Loucy (cell line): ENCODE data around the gene GRID2.

Source experiments
- H2AFZ ChIP-seq: fragments of 200-600 bp; sonication (generic); 2 replicates; pipeline ENCODE4 v1.6.0; 2016; ENCODE audit warnings: antibody characterized with exemption, mild to moderate bottlenecking, low read length, moderate library complexity
- H3F3A ChIP-seq: fragments of 200-600 bp; 2 replicates; pipeline ENCODE4 v1.6.0; 2016; ENCODE audit warnings: antibody characterized with exemption, low read depth, mild to moderate bottlenecking
- H3K27me3 ChIP-seq: fragments of 200-600 bp; sonication (generic); 2 replicates; pipeline ENCODE4 v1.6.1; 2014; ENCODE audit warnings: low read length, mild to moderate bottlenecking; ENCODE audit not compliant: insufficient read depth, poor library complexity, severe bottlenecking
- H3K36me3 ChIP-seq: fragments of 200-600 bp; sonication (generic); 2 replicates; pipeline ENCODE4 v1.6.1; 2016; ENCODE audit warnings: low read length; ENCODE audit not compliant: insufficient read depth
- H3K4me1 ChIP-seq: fragments of 200-600 bp; sonication (generic); 2 replicates; pipeline ENCODE4 v1.5.1; 2014; ENCODE audit warnings: low read length, mild to moderate bottlenecking; ENCODE audit not compliant: insufficient read depth, poor library complexity, severe bottlenecking
- H3K4me2 ChIP-seq: fragments of 200-600 bp; sonication (generic); 2 replicates; pipeline ENCODE4 v1.6.0; 2014; ENCODE audit warnings: antibody characterized with exemption, low read length, low read depth, mild to moderate bottlenecking; ENCODE audit not compliant: poor library complexity, severe bottlenecking
- H3K4me3 ChIP-seq: fragments of 200-600 bp; sonication (generic); 2 replicates; pipeline ENCODE4 v1.5.1; 2014; ENCODE audit warnings: low read length, mild to moderate bottlenecking, mixed read lengths; ENCODE audit not compliant: poor library complexity, severe bottlenecking
- H3K79me2 ChIP-seq: fragments of 200-600 bp; sonication (generic); 2 replicates; pipeline ENCODE4 v1.6.1; 2014; ENCODE audit warnings: low read length; ENCODE audit not compliant: insufficient read depth
- H3K9ac ChIP-seq: fragments of 200-600 bp; sonication (generic); 2 replicates; pipeline ENCODE4 v1.6.0; 2014; ENCODE audit warnings: mild to moderate bottlenecking, low read depth, low read length, moderate library complexity; ENCODE audit not compliant: poor library complexity, severe bottlenecking
- H3K9me2 ChIP-seq: fragments of 200-600 bp; sonication (generic); replicated peaks from 2 replicates; pipeline ENCODE4 v1.6.1; 2016; ENCODE audit warnings: low read depth, low read length, mixed read lengths
- H3K9me3 ChIP-seq: fragments of 200-600 bp; sonication (generic); 2 replicates; pipeline ENCODE4 v1.6.1; 2014; ENCODE audit warnings: mild to moderate bottlenecking, antibody characterized with exemption, low read length, low read depth; ENCODE audit not compliant: insufficient read depth
- H4K20me1 ChIP-seq: fragments of 200-600 bp; sonication (generic); 2 replicates; pipeline ENCODE4 v1.6.0; 2014; ENCODE audit warnings: antibody characterized with exemption, low read length, mild to moderate bottlenecking; ENCODE audit not compliant: insufficient read depth, poor library complexity, severe bottlenecking
- CTCF ChIP-seq: fragments of 200-600 bp; sonication (generic); conservative IDR thresholded peaks from 2 replicates; pipeline ENCODE4 v1.5.1; 2014; ENCODE audit warnings: mild to moderate bottlenecking, antibody characterized with exemption, low read length
- EZH2phosphoT487 ChIP-seq: fragments of 200-600 bp; IDR thresholded peaks from 2 replicates; pipeline ENCODE4 v1.6.1; 2018; ENCODE audit warnings: antibody characterized with exemption, mild to moderate bottlenecking, moderate library complexity, borderline replicate concordance

Gene GRID2

DNA sequence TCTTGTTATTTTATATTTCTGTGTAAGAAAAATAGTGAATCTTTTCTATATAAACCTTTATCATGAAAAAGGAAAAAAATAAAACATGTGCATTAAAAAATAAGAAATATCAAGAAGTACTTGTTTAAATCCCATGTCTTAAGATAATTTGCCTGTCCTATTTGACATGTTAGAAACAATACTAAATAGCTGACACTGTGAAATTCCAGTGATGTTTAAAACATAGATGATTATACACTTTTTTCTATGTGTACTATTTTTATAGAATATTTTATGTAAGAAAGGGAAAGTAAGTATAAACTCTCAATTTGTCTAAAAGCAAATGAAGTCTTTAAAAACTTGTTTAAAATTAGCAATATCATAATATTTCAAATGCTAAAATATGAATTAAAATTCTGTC, 981.6 kb downstream of the GRID2 start:
- no peaks in the 10 kb centered on the region for H3K9me3 ChIP-seq
- no peaks in the 10 kb centered on the region for H3K79me2 ChIP-seq
- TF ChIP-seq CTCF (no peak), EZH2phosphoT487 (no peak)
- no peaks in the 10 kb centered on the region for H3K27me3 ChIP-seq
- no peak overlapping the region for H3K4me2 ChIP-seq
- no peak overlapping the region for H2AFZ ChIP-seq
- H3K9me2 ChIP-seq: no peaks in the 10 kb centered on the region
- no peaks in the 10 kb centered on the region for H3F3A ChIP-seq
- H3K36me3 ChIP-seq: no peaks in the 10 kb centered on the region
- no peaks in the 10 kb centered on the region for H3K4me1 ChIP-seq
- H3K9ac ChIP-seq: no peak overlapping the region
- H3K4me3 ChIP-seq: no peak overlapping the region
- no peaks in the 10 kb centered on the region for H4K20me1 ChIP-seq

GRCh38 chr4:93289241-93289640, 985.5 kb downstream of the GRID2 start:
- no peak overlapping the region for H3K4me3 ChIP-seq
- H3K9me2 ChIP-seq: no peaks in the 10 kb centered on the region
- H3K27me3 ChIP-seq: no peaks in the 10 kb centered on the region
- no peaks in the 10 kb centered on the region for H3F3A ChIP-seq
- no peaks in the 10 kb centered on the region for H3K79me2 ChIP-seq
- no peak overlapping the region for H3K4me2 ChIP-seq
- no peak overlapping the region for H3K9ac ChIP-seq
- TF ChIP-seq CTCF: no peak
- TF ChIP-seq EZH2phosphoT487: no peak
- H3K9me3 ChIP-seq: no peaks in the 10 kb centered on the region
- H4K20me1 ChIP-seq: no peaks in the 10 kb centered on the region
- H3K36me3 ChIP-seq: no peaks in the 10 kb centered on the region
- no peak overlapping the region for H2AFZ ChIP-seq
- H3K4me1 ChIP-seq: no peaks in the 10 kb centered on the region

- Histone ChIP-seq H3K9me2 (no peaks in the 10 kb centered on the region), H3F3A (no peaks in the 10 kb centered on the region), H3K79me2 (no peaks in the 10 kb centered on the region), H3K9me3 (no peaks in the 10 kb centered on the region), H3K36me3 (no peaks in the 10 kb centered on the region), H4K20me1 (no peaks in the 10 kb centered on the region), H3K9ac (no peak overlapping the region), H3K4me3 (no peak overlapping the region), H3K4me1 (no peaks in the 10 kb centered on the region), H3K27me3 (no peaks in the 10 kb centered on the region), H2AFZ (no peak overlapping the region), H3K4me2 (no peak overlapping the region)
- TF ChIP-seq CTCF (no peak), EZH2phosphoT487 (no peak)
These were observed 986.1 kb downstream of the GRID2 start for GRCh38 chr4:93289831-93290230.
